SU-DHL-6 (cell line): Measurements from ENCODE around the gene SIK2.

Experiments
- H2AFZ ChIP-seq: fragments of 200-600 bp; sonication (generic); 2 replicates; pipeline ENCODE4 v1.6.1; 2014; ENCODE audit warnings: low read depth, mild to moderate bottlenecking, moderate library complexity, mixed read lengths, antibody characterized with exemption, low read length; ENCODE audit not compliant: severe bottlenecking
- H3F3A ChIP-seq: fragments of 200-600 bp; shearing (Covaris generic); 2 replicates; pipeline ENCODE4 v1.6.0; 2016; ENCODE audit warnings: antibody characterized with exemption, mild to moderate bottlenecking; ENCODE audit not compliant: insufficient read depth
- H3K27ac ChIP-seq: fragments of 200-600 bp; sonication (generic); 2 replicates; pipeline ENCODE4 v1.5.1; 2016; ENCODE audit warnings: low read depth, mild to moderate bottlenecking, low read length, moderate library complexity, mixed read lengths
- H3K27me3 ChIP-seq: fragments of 200-600 bp; sonication (generic), shearing (Covaris generic); 2 replicates; pipeline ENCODE4 v1.6.0; 2014; ENCODE audit warnings: mild to moderate bottlenecking, low read length
- H3K36me3 ChIP-seq: fragments of 200-600 bp; sonication (generic); 2 replicates; pipeline ENCODE4 v1.6.1; 2014; ENCODE audit warnings: mild to moderate bottlenecking, low read length, mixed read lengths
- H3K4me2 ChIP-seq: fragments of 300-600, 200-600 bp; shearing (Covaris generic), sonication (generic); 2 replicates; pipeline ENCODE4 v1.6.0; 2014; ENCODE audit warnings: low read length, low read depth, mild to moderate bottlenecking; ENCODE audit not compliant: poor library complexity, severe bottlenecking
- H3K4me3 ChIP-seq: fragments of 200-600 bp; sonication (generic); 2 replicates; pipeline ENCODE4 v1.5.1; 2014; ENCODE audit warnings: antibody characterized with exemption, low read length, mild to moderate bottlenecking, mixed read lengths; ENCODE audit not compliant: insufficient read depth, poor library complexity, severe bottlenecking
- H3K79me2 ChIP-seq: fragments of 200-600 bp; sonication (generic); 2 replicates; pipeline ENCODE4 v1.6.1; 2014; ENCODE audit warnings: mild to moderate bottlenecking, low read length, moderate library complexity; ENCODE audit not compliant: insufficient read depth
- H3K9ac ChIP-seq: fragments of 200-600 bp; sonication (generic); 2 replicates; pipeline ENCODE4 v1.7.0; 2014; ENCODE audit warnings: mild to moderate bottlenecking, low read length
- H3K9me2 ChIP-seq: fragments of 200-600 bp; sonication (generic); replicated peaks from 2 replicates; pipeline ENCODE4 v1.6.1; 2014; ENCODE audit warnings: low read length; ENCODE audit not compliant: insufficient read depth
- H3K9me3 ChIP-seq: fragments of 200-600 bp; sonication (generic); 2 replicates; pipeline ENCODE4 v1.6.1; 2014; ENCODE audit warnings: low read length, mixed read lengths; ENCODE audit not compliant: insufficient read depth
- H4K20me1 ChIP-seq: fragments of 200-600 bp; sonication (generic); 2 replicates; pipeline ENCODE4 v1.6.1; 2014; ENCODE audit warnings: low read depth, mild to moderate bottlenecking, antibody characterized with exemption, low read length, moderate library complexity, mixed read lengths
- EZH2phosphoT487 ChIP-seq: fragments of 200-600 bp; sonication (generic), shearing (Covaris generic); conservative IDR thresholded peaks from 2 replicates; pipeline ENCODE4 v1.6.1; 2018; ENCODE audit warnings: mild to moderate bottlenecking, antibody characterized with exemption, low read length, moderate library complexity, mixed read lengths
- TF ChIP-seq, protein P1 (sequence below): fragments of 200-600 bp; sonication (generic); IDR thresholded peaks from one replicate; pipeline ENCODE4 v1.5.1; 2017; ENCODE audit warnings: antibody characterized with exemption, mild to moderate bottlenecking, low read length, moderate library complexity; ENCODE audit not compliant: insufficient read depth, poor library complexity, severe bottlenecking

Gene SIK2

DNA sequence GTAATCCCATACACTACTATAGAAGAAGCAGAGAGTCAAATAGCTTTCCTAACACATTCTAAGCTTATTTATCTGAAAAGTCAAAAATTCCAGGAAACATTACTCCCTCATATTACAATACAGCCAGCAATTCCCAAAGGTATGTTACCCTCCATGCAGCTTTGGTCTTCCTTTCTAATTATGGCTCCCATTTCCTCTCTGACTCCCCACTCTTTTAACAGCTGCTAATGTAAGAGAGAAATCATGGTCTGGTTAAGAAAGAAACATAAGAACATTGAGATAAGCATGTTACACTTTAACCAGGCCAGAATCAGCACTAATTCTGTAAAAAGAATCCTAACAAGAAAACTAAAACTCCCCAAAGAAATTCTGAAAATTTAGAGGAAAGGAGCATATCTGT is 157.1 kb downstream of the SIK2 start:
- H4K20me1 ChIP-seq, result no peaks in the 10 kb centered on the region
- no peak overlapping the region for H3K27ac ChIP-seq
- H3K4me2 ChIP-seq, result no peak overlapping the region
- H3K9me3 ChIP-seq, result no peaks in the 10 kb centered on the region
- no peak for TF ChIP-seq EZH2phosphoT487
- TF ChIP-seq, protein P1, sequence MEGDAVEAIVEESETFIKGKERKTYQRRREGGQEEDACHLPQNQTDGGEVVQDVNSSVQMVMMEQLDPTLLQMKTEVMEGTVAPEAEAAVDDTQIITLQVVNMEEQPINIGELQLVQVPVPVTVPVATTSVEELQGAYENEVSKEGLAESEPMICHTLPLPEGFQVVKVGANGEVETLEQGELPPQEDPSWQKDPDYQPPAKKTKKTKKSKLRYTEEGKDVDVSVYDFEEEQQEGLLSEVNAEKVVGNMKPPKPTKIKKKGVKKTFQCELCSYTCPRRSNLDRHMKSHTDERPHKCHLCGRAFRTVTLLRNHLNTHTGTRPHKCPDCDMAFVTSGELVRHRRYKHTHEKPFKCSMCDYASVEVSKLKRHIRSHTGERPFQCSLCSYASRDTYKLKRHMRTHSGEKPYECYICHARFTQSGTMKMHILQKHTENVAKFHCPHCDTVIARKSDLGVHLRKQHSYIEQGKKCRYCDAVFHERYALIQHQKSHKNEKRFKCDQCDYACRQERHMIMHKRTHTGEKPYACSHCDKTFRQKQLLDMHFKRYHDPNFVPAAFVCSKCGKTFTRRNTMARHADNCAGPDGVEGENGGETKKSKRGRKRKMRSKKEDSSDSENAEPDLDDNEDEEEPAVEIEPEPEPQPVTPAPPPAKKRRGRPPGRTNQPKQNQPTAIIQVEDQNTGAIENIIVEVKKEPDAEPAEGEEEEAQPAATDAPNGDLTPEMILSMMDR, result no peak
- H2AFZ ChIP-seq, result no peak overlapping the region
- H3K9ac ChIP-seq, result no peak overlapping the region
- no peaks in the 10 kb centered on the region for H3K27me3 ChIP-seq
- H3K9me2 ChIP-seq, result no peaks in the 10 kb centered on the region
- H3K4me3 ChIP-seq, result no peak overlapping the region
- H3F3A ChIP-seq, result no peaks in the 10 kb centered on the region; the same call in 1 of the 2 replicates
- peaks cover 24% of the 10 kb centered on the region for H3K36me3 ChIP-seq
- no peaks in the 10 kb centered on the region for H3K79me2 ChIP-seq

GRCh38 chr11:111759778-111760407 is 157.6 kb downstream of the SIK2 start:
- Histone ChIP-seq H3K27me3 (no peaks in the 10 kb centered on the region), H3K27ac (no peak overlapping the region), H3K79me2 (no peaks in the 10 kb centered on the region), H3K4me3 (no peak overlapping the region), H3K4me2 (no peak overlapping the region), H3K9me3 (no peaks in the 10 kb centered on the region), H2AFZ (no peak overlapping the region), H3K36me3 (peaks cover 22% of the 10 kb centered on the region), H4K20me1 (no peaks in the 10 kb centered on the region), H3K9me2 (no peaks in the 10 kb centered on the region), H3K9ac (no peak overlapping the region), H3F3A (no peaks in the 10 kb centered on the region; the same call in 1 of the 2 replicates)
- TF ChIP-seq, protein P1, result no peak
- TF ChIP-seq EZH2phosphoT487, result no peak

- Histone ChIP-seq H3K4me2 (no peak overlapping the region), H3K9me2 (no peaks in the 10 kb centered on the region), H3K27me3 (no peaks in the 10 kb centered on the region), H3K79me2 (no peaks in the 10 kb centered on the region), H3K9me3 (no peaks in the 10 kb centered on the region), H3K4me3 (no peak overlapping the region), H2AFZ (no peak overlapping the region), H3K27ac (no peak overlapping the region), H3K9ac (no peak overlapping the region), H3F3A (no peaks in the 10 kb centered on the region; the same call in 1 of the 2 replicates), H4K20me1 (no peaks in the 10 kb centered on the region), H3K36me3 (peaks cover 20% of the 10 kb centered on the region)
- TF ChIP-seq EZH2phosphoT487, result no peak
- TF ChIP-seq, protein P1, result no peak
Measured at GRCh38 chr11:111761036-111761435, 158.8 kb downstream of the SIK2 start.
